ENCODE results near the gene ASCL2. TPM values are rescaled to one million over a fixed set of nuclear protein-coding genes. Genes with fewer than 3 reads are reported as not detected.

Gene ASCL2
- total RNA-seq, 1 donor, result not detected

DNA sequence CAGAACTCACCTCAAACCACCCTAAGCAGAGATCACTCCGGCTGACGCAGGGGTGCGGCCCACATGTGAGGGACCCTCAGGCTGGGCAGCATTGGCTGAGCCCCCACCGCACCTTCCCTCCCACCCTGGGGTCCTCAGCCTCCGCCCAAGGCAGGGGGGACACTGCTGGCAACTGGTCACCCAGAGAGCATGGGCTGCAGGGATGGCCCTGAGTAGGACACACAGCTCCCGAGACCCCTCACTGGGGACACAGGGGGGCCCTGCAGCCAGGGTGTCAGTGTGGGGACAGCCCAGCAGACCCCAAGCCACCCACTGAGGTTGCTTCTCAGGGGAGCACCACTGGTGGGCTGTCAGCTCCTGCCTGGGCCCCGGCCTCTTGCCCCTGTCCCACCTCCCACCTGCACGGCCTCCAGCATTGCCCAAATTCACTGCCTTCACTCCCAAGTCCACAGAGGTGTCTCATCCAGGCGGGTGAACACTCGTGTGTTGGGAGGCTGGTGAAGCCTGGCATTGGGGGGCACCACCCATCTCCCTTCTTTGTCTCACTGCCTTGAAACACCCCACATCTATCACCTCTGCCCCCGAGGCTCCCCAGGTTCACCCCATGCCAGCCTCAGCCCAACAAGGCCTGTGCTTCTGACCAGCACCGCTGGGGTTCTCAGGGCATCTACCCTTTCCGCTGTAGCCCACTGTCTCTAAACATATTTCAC, 26.7 kb upstream of the ASCL2 start:
- Histone ChIP-seq H3K4me3 (ENCODE audit: insufficient read depth, low read length) (no peak overlapping the region), H3K9me3 (ENCODE audit: low read depth, low read length) (no peaks in the 10 kb centered on the region), H3K27ac (ENCODE audit: low read depth, low read length) (no peak overlapping the region), H4K20me1 (ENCODE audit: insufficient read depth, low read length) (no peaks in the 10 kb centered on the region), H3K4me1 (ENCODE audit: insufficient read depth, low read length) (no peaks in the 10 kb centered on the region), H3K27me3 (ENCODE audit: insufficient read depth, low read length) (no peaks in the 10 kb centered on the region), H3K36me3 (ENCODE audit: insufficient read depth, low read length) (no peaks in the 10 kb centered on the region), H2AFZ (ENCODE audit: low read length) (no peak overlapping the region), H3K4me2 (ENCODE audit: insufficient read depth, low read length) (no peak overlapping the region), H3K79me2 (ENCODE audit: insufficient read depth, low read length) (no peaks in the 10 kb centered on the region)
- peak; percentile 42 for DNase-seq (ENCODE audit: insufficient read length, low spot score, missing footprints)
- TF ChIP-seq, protein P1, sequence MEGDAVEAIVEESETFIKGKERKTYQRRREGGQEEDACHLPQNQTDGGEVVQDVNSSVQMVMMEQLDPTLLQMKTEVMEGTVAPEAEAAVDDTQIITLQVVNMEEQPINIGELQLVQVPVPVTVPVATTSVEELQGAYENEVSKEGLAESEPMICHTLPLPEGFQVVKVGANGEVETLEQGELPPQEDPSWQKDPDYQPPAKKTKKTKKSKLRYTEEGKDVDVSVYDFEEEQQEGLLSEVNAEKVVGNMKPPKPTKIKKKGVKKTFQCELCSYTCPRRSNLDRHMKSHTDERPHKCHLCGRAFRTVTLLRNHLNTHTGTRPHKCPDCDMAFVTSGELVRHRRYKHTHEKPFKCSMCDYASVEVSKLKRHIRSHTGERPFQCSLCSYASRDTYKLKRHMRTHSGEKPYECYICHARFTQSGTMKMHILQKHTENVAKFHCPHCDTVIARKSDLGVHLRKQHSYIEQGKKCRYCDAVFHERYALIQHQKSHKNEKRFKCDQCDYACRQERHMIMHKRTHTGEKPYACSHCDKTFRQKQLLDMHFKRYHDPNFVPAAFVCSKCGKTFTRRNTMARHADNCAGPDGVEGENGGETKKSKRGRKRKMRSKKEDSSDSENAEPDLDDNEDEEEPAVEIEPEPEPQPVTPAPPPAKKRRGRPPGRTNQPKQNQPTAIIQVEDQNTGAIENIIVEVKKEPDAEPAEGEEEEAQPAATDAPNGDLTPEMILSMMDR (IDR thresholded peaks at IDR 0.05; ENCODE audit: extremely low read depth, low read depth, low read length), result no peak

DNA sequence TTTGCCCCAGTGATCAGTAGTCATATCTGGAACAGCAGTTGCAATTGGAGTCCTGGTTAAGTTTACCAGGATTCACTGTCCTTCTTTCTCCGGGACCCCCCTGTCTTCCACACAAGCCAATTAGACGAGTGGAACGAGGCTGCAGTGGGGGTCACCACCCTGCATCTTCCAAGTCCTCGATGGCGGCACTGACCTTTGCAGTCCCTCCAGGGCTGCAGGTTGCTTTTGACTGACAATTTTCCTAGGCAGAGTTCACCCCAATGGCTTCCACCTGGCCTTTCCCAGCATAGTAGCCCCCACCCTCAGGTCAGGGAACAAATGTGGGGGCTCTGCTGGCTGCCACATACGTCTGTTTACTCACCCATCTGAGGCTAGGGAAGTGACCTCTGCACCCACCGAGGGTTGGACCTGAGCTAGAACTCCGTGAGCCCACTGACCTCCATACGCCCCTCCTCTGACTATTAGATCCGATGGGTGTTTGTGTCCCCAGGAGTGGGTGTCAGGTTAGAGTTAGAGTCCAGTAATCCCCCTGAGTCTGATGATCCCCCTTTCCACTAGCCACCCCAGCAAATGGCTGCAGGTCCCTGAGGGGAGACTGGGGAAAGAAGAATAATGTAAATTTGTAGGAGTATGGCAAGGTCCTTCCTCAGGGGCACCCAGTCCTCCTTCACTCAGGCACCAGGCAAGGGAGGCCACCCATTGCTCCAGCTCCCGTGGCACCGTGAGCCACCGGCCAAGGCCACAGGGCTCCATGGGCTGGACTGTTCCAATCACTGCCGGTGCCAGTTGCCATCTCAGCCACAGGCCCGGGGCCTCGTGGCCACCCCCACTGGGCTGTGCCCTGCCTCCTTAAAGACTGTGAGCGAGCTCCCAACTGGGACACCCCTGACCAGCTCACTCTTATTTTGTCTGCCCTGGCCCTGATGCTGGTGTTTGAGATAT, 25.9 kb upstream of the ASCL2 start:
- no peaks in the 10 kb centered on the region for H3K79me2 ChIP-seq (ENCODE audit: insufficient read depth, low read length)
- H3K4me2 ChIP-seq (ENCODE audit: insufficient read depth, low read length), result no peak overlapping the region
- H2AFZ ChIP-seq (ENCODE audit: low read length), result no peak overlapping the region
- H3K4me1 ChIP-seq (ENCODE audit: insufficient read depth, low read length), result no peaks in the 10 kb centered on the region
- no peak overlapping the region for H3K27ac ChIP-seq (ENCODE audit: low read depth, low read length)
- no peak overlapping the region for H3K4me3 ChIP-seq (ENCODE audit: insufficient read depth, low read length)
- TF ChIP-seq, protein P1 (IDR thresholded peaks at IDR 0.05; ENCODE audit: extremely low read depth, low read depth, low read length), result no peak
- no peaks in the 10 kb centered on the region for H4K20me1 ChIP-seq (ENCODE audit: insufficient read depth, low read length)
- H3K27me3 ChIP-seq (ENCODE audit: insufficient read depth, low read length), result no peaks in the 10 kb centered on the region
- H3K36me3 ChIP-seq (ENCODE audit: insufficient read depth, low read length), result no peaks in the 10 kb centered on the region
- peak; percentile 63 for DNase-seq (ENCODE audit: insufficient read length, low spot score, missing footprints)
- no peaks in the 10 kb centered on the region for H3K9me3 ChIP-seq (ENCODE audit: low read depth, low read length)

DNA sequence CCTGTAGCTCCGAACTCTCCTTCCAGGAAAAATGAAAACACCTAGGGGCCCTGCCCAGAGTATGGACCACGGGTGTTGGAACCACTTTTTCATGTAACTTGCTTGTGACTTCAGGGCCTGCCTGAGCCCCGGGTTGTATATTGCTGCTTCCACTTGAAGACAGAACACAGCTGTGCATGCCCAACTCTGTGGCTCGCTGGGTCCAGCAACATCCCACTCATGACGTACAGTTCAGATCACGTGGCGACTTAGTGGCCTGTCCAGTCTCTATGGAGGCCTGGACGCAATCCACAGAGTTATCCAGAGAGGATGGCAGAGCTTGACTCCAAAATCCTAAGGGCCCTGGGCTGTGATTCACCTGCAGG, 24.5 kb upstream of the ASCL2 start:
- Histone ChIP-seq H4K20me1 (ENCODE audit: insufficient read depth, low read length) (no peaks in the 10 kb centered on the region), H2AFZ (ENCODE audit: low read length) (no peak overlapping the region), H3K27me3 (ENCODE audit: insufficient read depth, low read length) (peaks cover 6% of the 10 kb centered on the region), H3K27ac (ENCODE audit: low read depth, low read length) (no peak overlapping the region), H3K79me2 (ENCODE audit: insufficient read depth, low read length) (no peaks in the 10 kb centered on the region), H3K4me1 (ENCODE audit: insufficient read depth, low read length) (no peaks in the 10 kb centered on the region), H3K9me3 (ENCODE audit: low read depth, low read length) (no peaks in the 10 kb centered on the region), H3K36me3 (ENCODE audit: insufficient read depth, low read length) (no peaks in the 10 kb centered on the region), H3K4me3 (ENCODE audit: insufficient read depth, low read length) (no peak overlapping the region), H3K4me2 (ENCODE audit: insufficient read depth, low read length) (no peak overlapping the region)
- TF ChIP-seq, protein P1 (IDR thresholded peaks at IDR 0.05; ENCODE audit: extremely low read depth, low read depth, low read length), result no peak
- peak; percentile 18 for DNase-seq (ENCODE audit: insufficient read length, low spot score, missing footprints)

Measured in osteoblast (primary cell).